CD8-positive, alpha-beta memory T cell (primary cell): ENCODE results near the gene FRS2. TPM values are rescaled to one million over a fixed set of nuclear protein-coding genes. Genes with fewer than 3 reads are reported as not detected.

ENCODE experiments used
- CTCF ChIA-PET: fragments of 350-600 bp; sonication (Branson Sonifier 250); formaldehyde crosslinking; loops from one replicate; lab custom pipeline; 2021; ENCODE audit warnings: antibody characterized with exemption; lab: Charles Lee
- POLR2A ChIA-PET: fragments of 350-600 bp; sonication (Branson Sonifier 250); formaldehyde crosslinking; loops from one replicate; lab custom pipeline; 2021; ENCODE audit warnings: antibody characterized with exemption; lab: Charles Lee
- DNase-seq, 5 donors: peaks; one replicate each; pipeline versions ENCODE4 v3.0.0 to v3.0.0-alpha.2; 2020 to 2022; ENCODE audit warnings: mixed read lengths in 1 of 5
- H3K27ac ChIP-seq: one replicate; pipeline ENCODE4 v1.7.0; 2013; ENCODE audit warnings: low read depth, mild to moderate bottlenecking, low read length, moderate library complexity
- H3K27me3 ChIP-seq: 2 replicates; pipeline ENCODE4 v1.7.0; 2013; ENCODE audit warnings: low read length, mild to moderate bottlenecking; ENCODE audit not compliant: insufficient read depth, poor library complexity, severe bottlenecking
- H3K36me3 ChIP-seq: 2 replicates; pipeline ENCODE4 v1.7.0; 2013; ENCODE audit warnings: mild to moderate bottlenecking, low read length, moderate library complexity; ENCODE audit not compliant: insufficient read depth
- H3K4me1 ChIP-seq: 2 replicates; pipeline ENCODE4 v1.7.0; 2013; ENCODE audit warnings: mild to moderate bottlenecking, low read length, moderate library complexity; ENCODE audit not compliant: insufficient read depth
- H3K4me3 ChIP-seq: 2 replicates; pipeline ENCODE4 v1.7.0; 2013; ENCODE audit warnings: mild to moderate bottlenecking, low read length
- H3K9me3 ChIP-seq: 2 replicates; pipeline ENCODE4 v1.7.0; 2013; ENCODE audit warnings: mild to moderate bottlenecking, low read length
- H3K27ac Mint-ChIP-seq, 8 donors: one replicate each; pipeline ENCODE4 v1.8.0; 2020 to 2021; ENCODE audit warnings: mixed read lengths in 8 of 8, mild to moderate bottlenecking in 6 of 8, inconsistent platforms in 3 of 8, moderate library complexity in 3 of 8
- H3K27me3 Mint-ChIP-seq, 2 donors: one replicate each; pipeline ENCODE4 v1.8.0; 2020 to 2021; ENCODE audit warnings: mixed read lengths in 2 of 2, mild to moderate bottlenecking in 1 of 2, moderate library complexity in 1 of 2
- H3K36me3 Mint-ChIP-seq, 3 donors: one replicate each; pipeline ENCODE4 v1.8.0; 2020 to 2021; ENCODE audit warnings: mixed read lengths in 3 of 3, inconsistent platforms in 1 of 3, mild to moderate bottlenecking in 1 of 3
- H3K4me1 Mint-ChIP-seq, 3 donors: one replicate each; pipeline ENCODE4 v1.8.0; 2020 to 2021; ENCODE audit warnings: mixed read lengths in 3 of 3, inconsistent platforms in 1 of 3, mild to moderate bottlenecking in 1 of 3
- H3K4me3 Mint-ChIP-seq, 7 donors: one replicate each; pipeline ENCODE4 v1.8.0; 2020 to 2021; ENCODE audit warnings: mixed read lengths in 7 of 7, mild to moderate bottlenecking in 6 of 7, moderate library complexity in 4 of 7, inconsistent platforms in 2 of 7
- H3K9me3 Mint-ChIP-seq, 5 donors: one replicate each; pipeline ENCODE4 v1.8.0; 2020 to 2022; ENCODE audit warnings: mixed read lengths in 5 of 5, mild to moderate bottlenecking in 3 of 5, moderate library complexity in 2 of 5, inconsistent platforms in 1 of 5
- polyA plus RNA-seq: library from polyadenylated mRNA; unstranded; fragments of 300-500 nt; fragmentation: Illumina TruSeq; gene quantifications from one replicate; pipeline ENCODE4 v1.2.3, GENCODE V29; 2021
- total RNA-seq, 2 experiments: library from RNA; stranded (reverse); gene quantifications; one replicate each; pipeline ENCODE4 v1.2.3, GENCODE V29; 2021

FRS2 gene
- total and polyA plus RNA-seq, 3 experiments from 2014 or later: 9.1 to 13.1 (median 9.8) TPM

GRCh38 chr12:69475237-69475975, 5.2 kb downstream of the FRS2 start:
- ChIA-PET POLR2A (no interaction called here), CTCF (no interaction called here)
- DNase-seq: no peak
- H3K27me3 Mint-ChIP-seq: no peaks in the 10 kb centered on the region
- H3K36me3 ChIP-seq: no peaks in the 10 kb centered on the region
- no peaks in the 10 kb centered on the region for H3K27me3 ChIP-seq
- H3K9me3 ChIP-seq: no peaks in the 10 kb centered on the region
- peaks cover 57 to 82% (median 80%) of the 10 kb centered on the region in 3 donors for H3K4me1 Mint-ChIP-seq
- H3K4me1 ChIP-seq: peaks cover 27% of the 10 kb centered on the region
- no peak overlapping the region for H3K27ac ChIP-seq
- peak overlapping the region in 1 of 7 donors; percentile 19 for H3K4me3 Mint-ChIP-seq
- H3K4me3 ChIP-seq: no peak overlapping the region
- H3K36me3 Mint-ChIP-seq: peaks cover 0 to 12% (median 5%) of the 10 kb centered on the region in 3 donors
- H3K9me3 Mint-ChIP-seq: no peaks in the 10 kb centered on the region
- H3K27ac Mint-ChIP-seq: peak overlapping the region in 4 of 8 donors; percentile 21 to 66 (median 30)

GRCh38 chr12:69476276-69477017, 6.3 kb downstream of the FRS2 start:
- ChIA-PET CTCF (no interaction called here), POLR2A (no interaction called here)
- Histone ChIP-seq H3K9me3 (no peaks in the 10 kb centered on the region), H3K27me3 (no peaks in the 10 kb centered on the region), H3K4me3 (no peak overlapping the region), H3K36me3 (no peaks in the 10 kb centered on the region), H3K27ac (no peak overlapping the region), H3K4me1 (peaks cover 20% of the 10 kb centered on the region)
- peaks cover 0 to 8% (median 3%) of the 10 kb centered on the region in 3 donors for H3K36me3 Mint-ChIP-seq
- H3K9me3 Mint-ChIP-seq: no peaks in the 10 kb centered on the region
- peaks cover 53 to 82% (median 81%) of the 10 kb centered on the region in 3 donors for H3K4me1 Mint-ChIP-seq
- no peak overlapping the region for H3K4me3 Mint-ChIP-seq
- H3K27me3 Mint-ChIP-seq: no peaks in the 10 kb centered on the region
- peak overlapping the region in 2 of 8 donors; percentile 26 to 27 for H3K27ac Mint-ChIP-seq
- no peak for DNase-seq

- Histone ChIP-seq H3K27me3 (no peaks in the 10 kb centered on the region), H3K27ac (no peak overlapping the region), H3K4me3 (no peak overlapping the region), H3K36me3 (no peaks in the 10 kb centered on the region), H3K4me1 (peaks cover 9% of the 10 kb centered on the region), H3K9me3 (no peaks in the 10 kb centered on the region)
- no peak for DNase-seq
- ChIA-PET CTCF (no interaction called here), POLR2A (no interaction called here)
- Mint-ChIP-seq H3K27ac (no peak overlapping the region), H3K36me3 (peaks cover 5 to 11% (median 6%) of the 10 kb centered on the region in 3 donors), H3K4me3 (peak overlapping the region in 1 of 7 donors; percentile 13), H3K27me3 (no peaks in the 10 kb centered on the region), H3K4me1 (peaks cover 52 to 81% (median 80%) of the 10 kb centered on the region in 3 donors), H3K9me3 (no peaks in the 10 kb centered on the region)
Measured at GRCh38 chr12:69479675-69480074, 9.5 kb downstream of the FRS2 start.

GRCh38 chr12:69480698-69481097, 10.5 kb downstream of the FRS2 start:
- H3K27ac ChIP-seq: no peak overlapping the region
- ChIA-PET CTCF (interaction anchor here (0.7 kb wide), 1 partner anchor 11 kb away, joined by 3 read pairs; the partner anchor contains the start of gene FRS2), POLR2A (no interaction called here)
- Mint-ChIP-seq H3K27ac (no peak overlapping the region), H3K4me1 (peaks cover 46 to 73% (median 72%) of the 10 kb centered on the region in 3 donors), H3K36me3 (peaks cover 5 to 14% (median 6%) of the 10 kb centered on the region in 3 donors), H3K9me3 (no peaks in the 10 kb centered on the region), H3K27me3 (no peaks in the 10 kb centered on the region), H3K4me3 (no peak overlapping the region)
- DNase-seq: no peak
- no peaks in the 10 kb centered on the region for H3K27me3 ChIP-seq
- no peaks in the 10 kb centered on the region for H3K36me3 ChIP-seq
- H3K4me3 ChIP-seq: no peak overlapping the region
- H3K9me3 ChIP-seq: no peaks in the 10 kb centered on the region
- peaks cover 9% of the 10 kb centered on the region for H3K4me1 ChIP-seq

GRCh38 chr12:69481133-69481532, 10.9 kb downstream of the FRS2 start:
- Histone ChIP-seq H3K36me3 (no peaks in the 10 kb centered on the region), H3K4me3 (no peak overlapping the region), H3K9me3 (no peaks in the 10 kb centered on the region), H3K27me3 (no peaks in the 10 kb centered on the region), H3K4me1 (peaks cover 9% of the 10 kb centered on the region), H3K27ac (no peak overlapping the region)
- Mint-ChIP-seq H3K9me3 (no peaks in the 10 kb centered on the region), H3K27me3 (no peaks in the 10 kb centered on the region), H3K27ac (no peak overlapping the region), H3K4me3 (no peak overlapping the region), H3K4me1 (peaks cover 45 to 72% (median 70%) of the 10 kb centered on the region in 3 donors), H3K36me3 (peaks cover 5 to 14% (median 6%) of the 10 kb centered on the region in 3 donors)
- DNase-seq: no peak
- ChIA-PET CTCF (interaction anchor here (0.7 kb wide), 1 partner anchor 614 kb away, joined by 4 read pairs; no protein-coding TSS in a partner anchor), POLR2A (no interaction called here)

- H3K4me3 ChIP-seq: no peak overlapping the region
- Mint-ChIP-seq H3K9me3 (peaks cover 0 to 5% (median 0%) of the 10 kb centered on the region in 5 donors), H3K36me3 (peaks cover 13 to 35% (median 17%) of the 10 kb centered on the region in 3 donors), H3K27me3 (no peaks in the 10 kb centered on the region), H3K4me1 (peaks cover 47 to 82% (median 81%) of the 10 kb centered on the region in 3 donors), H3K4me3 (no peak overlapping the region), H3K27ac (no peak overlapping the region)
- H3K27me3 ChIP-seq: no peaks in the 10 kb centered on the region
- POLR2A ChIA-PET: no interaction called here
- DNase-seq: no peak
- no peak overlapping the region for H3K27ac ChIP-seq
- H3K9me3 ChIP-seq: no peaks in the 10 kb centered on the region
- H3K36me3 ChIP-seq: no peaks in the 10 kb centered on the region
- CTCF ChIA-PET: interaction anchor here (1.2 kb wide), 1 partner anchor 10 kb away, joined by 3 read pairs; no protein-coding TSS in a partner anchor
- peaks cover 9% of the 10 kb centered on the region for H3K4me1 ChIP-seq
Measured at GRCh38 chr12:69483700-69484099, 13.5 kb downstream of the FRS2 start.

- POLR2A ChIA-PET: no interaction called here
Measured at GRCh38 chr12:69484428-69484827, 14.2 kb downstream of the FRS2 start.

More at GRCh38 chr12:69484428-69484827, 14.2 kb downstream of the FRS2 start:
- peaks cover 9% of the 10 kb centered on the region for H3K4me1 ChIP-seq
- no peaks in the 10 kb centered on the region for H3K36me3 ChIP-seq
- no peak overlapping the region for H3K4me3 ChIP-seq
- H3K27me3 ChIP-seq: no peaks in the 10 kb centered on the region
- H3K9me3 ChIP-seq: no peaks in the 10 kb centered on the region
- no peak overlapping the region for H3K27ac ChIP-seq
- Mint-ChIP-seq H3K36me3 (peaks cover 13 to 35% (median 17%) of the 10 kb centered on the region in 3 donors), H3K4me1 (peaks cover 44 to 83% (median 80%) of the 10 kb centered on the region in 3 donors), H3K9me3 (peaks cover 0 to 5% (median 0%) of the 10 kb centered on the region in 5 donors), H3K4me3 (peak overlapping the region in 1 of 7 donors; percentile 10), H3K27me3 (no peaks in the 10 kb centered on the region), H3K27ac (no peak overlapping the region)
- DNase-seq: no peak
- CTCF ChIA-PET: interaction anchor here (1.2 kb wide), 1 partner anchor 9 kb away, joined by 3 read pairs; no protein-coding TSS in a partner anchor
